ENCODE results near the gene SPPL3.
A peak's percentile ranks its signal among the peaks of the same experiment; 100 is the strongest.
"Not testable (repeated sequence)": the region's sequence is repeated elsewhere in the genome, so short reads cannot be mapped to it uniquely, and the experiment has no call there.

The SPPL3 gene, protein sequence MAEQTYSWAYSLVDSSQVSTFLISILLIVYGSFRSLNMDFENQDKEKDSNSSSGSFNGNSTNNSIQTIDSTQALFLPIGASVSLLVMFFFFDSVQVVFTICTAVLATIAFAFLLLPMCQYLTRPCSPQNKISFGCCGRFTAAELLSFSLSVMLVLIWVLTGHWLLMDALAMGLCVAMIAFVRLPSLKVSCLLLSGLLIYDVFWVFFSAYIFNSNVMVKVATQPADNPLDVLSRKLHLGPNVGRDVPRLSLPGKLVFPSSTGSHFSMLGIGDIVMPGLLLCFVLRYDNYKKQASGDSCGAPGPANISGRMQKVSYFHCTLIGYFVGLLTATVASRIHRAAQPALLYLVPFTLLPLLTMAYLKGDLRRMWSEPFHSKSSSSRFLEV

DNA sequence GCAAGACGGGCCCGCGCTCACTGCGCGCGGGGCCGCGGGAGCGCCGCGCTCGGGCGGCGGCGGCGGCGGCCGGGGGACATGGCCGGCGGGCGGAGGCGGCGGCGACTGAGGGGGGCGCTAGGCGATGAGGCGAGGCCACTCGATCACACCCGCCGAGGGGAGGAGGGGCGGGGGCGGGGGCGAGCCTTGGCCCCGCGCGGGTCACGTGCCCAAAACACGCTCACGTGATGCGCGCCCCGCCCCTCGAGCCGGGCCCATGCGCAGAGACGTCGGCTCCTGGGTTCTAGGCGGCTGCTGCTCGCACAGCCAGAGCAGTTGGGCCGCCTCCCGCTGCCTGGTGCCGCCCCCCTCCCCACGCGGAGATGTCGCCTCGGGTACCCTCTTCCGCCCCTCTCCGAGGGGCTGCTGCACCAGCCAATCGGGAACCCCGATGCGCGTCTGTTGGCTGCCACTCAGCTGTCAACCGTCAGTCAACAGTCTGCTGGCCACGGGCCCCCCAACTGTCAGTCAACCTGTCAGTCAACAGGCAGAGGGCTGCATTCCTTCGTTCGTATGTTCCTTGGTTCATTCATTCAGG is at the start of gene SPPL3:
TSS of gene SPPL3 (minus strand) at position 162 of the 577 bp plus-strand sequence. CDS start 491 bp downstream, outside the sequence.
- DNase-seq (ENCODE audit: low read depth) = peak; percentile 91

DNA sequence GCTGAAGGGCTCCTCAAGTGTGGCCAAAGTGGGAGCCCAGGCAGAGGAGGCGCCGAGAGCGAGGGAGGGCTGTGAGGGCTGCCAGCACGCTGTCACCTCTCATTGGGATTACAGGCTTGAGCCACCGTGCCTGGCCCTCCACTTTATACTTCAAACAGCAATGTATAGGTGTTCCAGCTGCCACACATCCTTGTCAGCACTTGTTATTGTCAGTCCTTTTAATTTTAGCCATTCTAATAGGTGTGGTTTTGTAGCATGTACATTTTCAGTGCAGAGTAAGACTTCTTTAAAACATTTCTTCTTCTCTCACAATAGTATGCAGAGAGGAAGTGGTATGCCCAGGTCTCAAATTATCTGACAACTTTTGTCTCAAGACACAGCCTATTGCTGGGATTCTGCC is 46.6 kb upstream of the SPPL3 start:
- DNase-seq (ENCODE audit: low read depth) = no peak

DNA sequence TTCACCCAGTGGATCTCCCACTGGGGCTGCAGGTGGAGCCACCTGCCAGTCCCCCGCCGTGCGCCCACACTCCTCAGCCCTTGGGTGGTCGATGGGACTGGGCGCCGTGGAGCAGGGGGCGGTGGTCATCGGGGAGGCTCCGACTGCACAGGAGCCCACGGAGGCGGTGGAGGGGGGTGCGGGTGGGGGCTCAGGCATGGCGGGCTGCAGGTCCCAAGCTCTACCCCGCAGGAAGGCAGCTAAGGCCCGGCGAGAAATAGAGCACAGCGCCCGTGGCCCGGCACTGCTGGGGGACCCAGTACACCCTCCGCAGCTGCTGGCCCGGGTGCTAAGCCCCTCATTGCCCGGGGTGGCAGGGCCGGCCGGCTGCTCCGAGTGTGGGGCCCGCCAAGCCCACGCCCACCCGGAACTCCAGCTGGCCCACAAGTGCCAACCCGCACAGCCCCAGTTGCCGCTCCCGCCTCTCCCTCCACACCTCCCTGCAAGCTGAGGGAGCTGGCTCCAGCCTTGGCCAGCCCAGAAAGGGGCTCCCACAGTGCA is 46.2 kb upstream of the SPPL3 start:
- not testable (repeated sequence) for DNase-seq (ENCODE audit: low read depth)

DNA sequence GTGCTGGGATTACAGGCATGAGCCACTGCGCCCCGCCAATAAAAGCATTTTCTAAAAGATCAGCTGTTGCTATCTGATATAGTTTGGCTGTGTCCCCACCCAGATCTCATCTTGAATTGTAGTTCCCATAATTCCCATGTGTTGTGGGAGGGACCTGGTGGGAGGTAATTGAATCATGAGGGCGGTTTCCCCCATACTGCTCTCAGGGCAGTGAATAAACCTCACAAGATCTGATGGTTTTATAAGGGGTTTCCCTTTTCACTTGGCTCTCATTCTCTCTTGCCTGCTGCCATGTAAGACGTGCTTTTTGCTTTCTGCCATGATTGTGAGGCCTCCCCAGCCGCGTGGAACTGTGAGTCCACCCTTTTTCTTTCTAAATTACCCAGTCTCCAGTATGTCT is 41.4 kb upstream of the SPPL3 start:
- not testable (repeated sequence) for DNase-seq (ENCODE audit: low read depth)

DNA sequence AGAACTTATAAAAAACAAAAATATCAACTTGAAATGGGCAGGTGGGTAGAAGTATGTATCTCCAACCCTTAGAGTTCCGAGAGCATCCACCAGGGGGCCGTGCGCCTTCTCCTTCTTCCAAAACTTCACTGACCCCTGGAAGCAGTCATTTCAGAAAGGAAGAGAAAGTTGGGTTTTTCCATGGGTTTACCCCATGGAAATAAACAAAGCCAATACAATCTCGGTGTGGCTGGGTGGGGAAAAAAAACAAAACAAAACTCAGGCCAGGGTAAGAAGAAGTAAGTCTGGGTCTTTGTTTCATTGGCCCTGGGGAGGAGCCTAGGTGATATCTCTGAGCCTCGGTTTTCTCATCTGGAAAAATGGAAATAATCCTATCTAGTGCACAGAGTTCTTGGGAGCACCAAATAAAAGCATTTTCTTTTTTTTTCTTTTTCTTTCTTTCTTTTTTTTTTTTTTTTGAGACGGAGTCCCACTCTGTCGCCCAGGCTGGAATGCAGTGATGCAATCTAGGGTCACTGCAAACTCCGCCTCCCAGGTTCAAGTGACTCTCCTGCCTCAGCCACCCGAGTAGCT is 40.6 kb upstream of the SPPL3 start:
- DNase-seq (ENCODE audit: low read depth) = peak; percentile 40

DNA sequence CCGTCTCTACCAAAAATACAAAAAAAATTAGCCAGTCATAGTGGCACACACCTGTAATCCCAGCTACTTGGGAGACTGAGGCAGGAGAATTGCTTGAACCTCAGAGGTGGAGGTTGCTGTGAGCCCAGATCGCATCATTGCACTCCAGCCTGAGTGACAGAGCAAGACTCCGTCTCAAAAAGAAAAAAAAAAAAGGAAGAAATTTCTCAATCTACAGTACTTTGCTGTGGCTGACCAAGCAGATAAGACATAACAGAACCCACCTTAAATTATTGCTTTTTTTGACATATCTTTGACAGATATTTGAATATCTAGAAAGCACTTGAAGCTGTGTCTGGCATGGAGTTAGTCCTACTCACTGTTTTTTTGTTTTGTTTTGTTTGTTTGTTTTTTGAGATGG is 39.3 kb upstream of the SPPL3 start:
- DNase-seq (ENCODE audit: low read depth) = no peak

DNA sequence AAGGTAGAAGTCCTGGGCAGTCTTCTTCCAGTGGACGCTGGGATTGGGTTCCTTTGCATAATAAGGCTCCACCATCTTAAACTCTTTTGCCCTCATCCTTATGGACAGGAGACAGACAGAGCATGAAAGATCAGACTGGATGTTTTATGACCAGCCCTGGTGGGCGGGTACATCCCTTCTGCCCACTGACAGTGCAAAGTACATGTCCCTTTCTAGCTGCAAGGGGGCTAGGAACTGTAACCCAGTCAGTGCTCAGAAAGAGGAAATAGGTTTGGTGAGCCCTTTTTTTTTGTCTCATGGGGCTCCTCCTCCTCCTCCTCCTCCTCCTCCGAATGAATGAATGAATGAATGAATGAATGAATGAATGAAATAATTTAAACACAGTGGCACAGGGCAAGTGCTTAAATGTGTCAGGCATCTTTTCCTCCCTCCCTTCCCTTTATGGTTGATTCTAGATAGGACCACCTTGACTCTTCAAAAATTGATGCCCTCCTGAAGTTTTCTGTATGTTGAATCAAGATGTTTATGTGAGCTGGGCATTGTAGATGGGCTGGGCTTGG is 37.8 kb upstream of the SPPL3 start:
- DNase-seq (ENCODE audit: low read depth) = no peak

DNA sequence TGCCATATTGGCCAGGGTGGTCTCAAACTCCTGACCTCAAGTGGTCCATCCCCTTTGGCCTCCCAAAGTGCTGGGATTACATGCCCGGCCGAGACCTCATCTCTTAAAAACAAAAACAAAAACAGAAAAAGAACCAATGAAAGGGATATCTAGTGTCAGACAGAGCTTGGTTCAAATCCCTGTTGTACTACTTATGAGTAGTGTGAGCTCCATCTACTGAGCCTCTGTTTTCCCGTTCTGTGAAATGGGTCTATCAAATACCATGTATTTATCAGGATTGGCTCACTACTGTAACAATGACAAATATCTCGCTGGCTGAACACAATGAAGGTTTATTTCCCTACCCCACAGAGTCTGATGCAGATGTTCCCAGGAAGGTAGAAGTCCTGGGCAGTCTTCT is 37.3 kb upstream of the SPPL3 start:
- DNase-seq (ENCODE audit: low read depth) = no peak

DNA sequence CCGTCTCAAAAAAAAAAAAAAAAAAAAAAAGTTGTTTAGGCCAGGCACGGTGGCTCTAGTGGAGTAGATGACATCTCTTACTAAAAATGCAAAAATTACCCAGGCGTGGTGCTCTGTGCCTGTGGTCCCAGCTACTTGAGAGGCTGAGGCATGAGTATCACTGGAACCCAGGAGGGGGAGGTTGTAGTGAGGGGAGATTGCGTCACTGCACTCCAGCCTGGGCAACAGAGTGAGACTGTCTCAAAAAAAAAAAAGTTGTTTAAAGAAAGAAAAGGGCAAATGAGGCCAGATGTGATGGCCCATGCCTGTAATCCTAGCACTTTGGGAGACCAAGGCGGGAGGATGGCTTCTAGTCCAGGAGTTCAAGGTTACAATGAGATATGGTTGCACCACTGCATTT is 36.6 kb upstream of the SPPL3 start:
- no peak for DNase-seq (ENCODE audit: low read depth)

DNA sequence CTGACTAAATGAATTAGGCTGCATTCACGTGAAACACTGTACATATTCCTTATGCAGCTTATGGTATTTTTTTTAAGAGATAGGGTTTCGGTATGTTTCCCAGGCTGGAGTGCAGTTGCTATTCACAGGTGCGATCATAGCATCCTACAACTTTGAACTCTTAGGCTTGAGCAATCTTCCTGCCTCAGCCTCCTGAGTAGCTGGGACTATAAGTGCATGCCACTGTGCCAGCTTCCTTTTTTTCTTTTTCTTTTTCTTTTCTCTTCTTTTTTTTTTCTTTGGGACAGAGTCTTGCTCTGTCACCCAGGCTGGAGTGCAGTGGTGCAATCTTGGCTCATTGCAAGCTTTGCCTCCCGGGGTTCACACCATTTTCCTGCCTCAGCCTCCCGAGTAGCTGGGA is 35.8 kb upstream of the SPPL3 start:
- no peak for DNase-seq (ENCODE audit: low read depth)

DNA sequence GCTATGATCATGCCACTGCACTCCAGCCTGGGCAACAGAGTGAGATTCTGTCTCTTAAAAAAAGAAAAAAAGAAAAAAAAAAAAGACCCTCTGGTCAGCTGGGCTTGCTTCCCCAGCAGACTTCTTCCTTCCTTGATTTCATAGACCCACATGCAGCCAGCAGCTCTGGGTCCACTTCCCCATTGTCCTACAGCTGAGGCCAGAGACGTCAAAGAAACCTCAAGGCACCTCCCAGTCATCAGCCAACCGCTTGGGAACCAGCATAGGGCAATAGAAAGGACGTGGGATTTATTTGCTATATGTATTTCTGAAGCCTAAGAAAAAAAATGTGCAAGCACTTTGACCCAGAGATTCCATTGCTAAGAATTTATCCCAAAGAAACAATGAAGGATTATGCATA is 35.4 kb upstream of the SPPL3 start:
- DNase-seq (ENCODE audit: low read depth) = no peak

DNA sequence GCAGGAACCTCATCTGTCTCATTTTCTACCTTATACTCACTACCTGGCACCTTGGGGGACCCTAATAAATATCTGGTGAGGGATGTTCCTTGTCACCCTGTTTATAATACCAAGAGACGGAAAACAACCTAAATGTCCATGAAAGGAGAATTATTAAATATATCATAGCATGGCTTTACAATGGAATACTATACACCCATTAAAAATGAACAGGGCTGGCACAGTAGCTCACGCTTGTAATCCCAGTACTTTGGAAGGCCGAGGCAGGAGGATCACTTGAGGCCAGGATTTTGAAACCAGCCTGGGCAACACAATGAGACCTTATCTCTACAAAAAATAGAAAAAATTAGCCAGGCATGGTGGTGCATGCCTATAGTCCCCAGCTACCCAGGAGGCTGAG is 34.3 kb upstream of the SPPL3 start:
- no peak for DNase-seq (ENCODE audit: low read depth)

DNA sequence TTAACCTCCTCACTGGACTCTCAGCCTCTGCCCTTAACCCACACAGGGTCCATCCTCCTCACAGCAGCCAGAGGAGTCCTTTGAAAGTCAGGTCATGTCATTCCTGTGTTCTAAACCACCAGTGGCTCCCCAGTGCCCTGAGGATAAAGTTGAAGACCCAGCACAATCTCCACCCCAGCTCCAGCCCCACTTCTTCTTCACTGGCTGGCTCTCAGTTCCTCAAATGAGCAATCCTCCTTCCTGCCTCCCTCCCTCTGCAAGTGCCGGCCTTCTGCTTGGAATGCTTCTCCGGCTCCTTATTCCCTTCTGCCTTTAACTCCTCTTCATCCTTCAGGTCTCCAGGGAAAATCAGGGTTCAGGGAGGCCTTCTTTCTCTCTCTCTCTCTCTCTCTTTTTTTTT is 32.0 kb upstream of the SPPL3 start:
- no peak for DNase-seq (ENCODE audit: low read depth)

DNA sequence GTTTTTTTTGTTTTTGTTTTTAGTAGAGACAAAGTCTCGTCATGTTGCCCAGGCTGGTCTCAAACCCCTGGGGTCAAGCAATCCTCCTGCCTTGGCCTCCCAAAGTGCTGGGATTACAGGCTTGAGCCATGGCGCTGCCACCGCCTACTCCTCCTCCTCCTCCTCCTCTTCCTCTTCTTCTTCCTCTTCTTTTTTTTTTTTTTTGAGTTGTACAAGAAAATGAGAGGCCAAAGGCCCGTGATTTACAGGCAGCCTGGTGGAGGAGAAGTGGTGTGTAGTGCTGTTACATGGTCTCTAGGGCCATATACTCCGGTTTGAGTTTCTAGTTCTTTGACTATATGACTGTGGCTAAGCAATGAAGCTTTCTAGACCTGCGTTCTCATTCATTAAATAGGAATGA is 29.6 kb upstream of the SPPL3 start:
- DNase-seq (ENCODE audit: low read depth) = no peak

DNA sequence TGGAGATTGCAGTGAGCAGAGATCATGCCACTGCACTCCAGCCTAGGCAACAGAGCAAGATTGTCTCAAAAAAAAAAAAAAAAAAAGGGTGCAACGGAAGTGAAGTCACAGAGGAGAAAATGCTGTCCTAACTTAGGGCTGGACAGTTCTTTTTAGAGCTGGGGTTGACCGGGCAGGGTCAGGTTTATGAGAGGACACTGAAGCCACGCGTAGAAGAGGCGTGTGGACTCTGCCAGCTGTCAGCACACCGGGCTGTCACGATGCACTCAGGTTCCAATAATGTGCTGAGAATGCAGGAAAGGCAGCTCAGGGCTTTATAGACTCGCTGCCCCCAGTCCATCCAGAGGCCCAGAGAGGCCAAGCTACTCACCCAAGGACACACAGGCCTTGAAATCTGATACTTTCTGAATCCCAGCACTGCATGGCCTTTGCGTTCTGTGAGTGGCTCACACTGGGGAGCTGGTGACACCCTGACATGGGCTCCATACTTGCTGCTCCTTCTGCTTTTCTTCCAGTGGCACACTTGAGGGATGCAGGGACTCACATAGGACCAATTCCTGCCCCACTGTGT is 28.9 kb upstream of the SPPL3 start:
- no peak for DNase-seq (ENCODE audit: low read depth)

DNA sequence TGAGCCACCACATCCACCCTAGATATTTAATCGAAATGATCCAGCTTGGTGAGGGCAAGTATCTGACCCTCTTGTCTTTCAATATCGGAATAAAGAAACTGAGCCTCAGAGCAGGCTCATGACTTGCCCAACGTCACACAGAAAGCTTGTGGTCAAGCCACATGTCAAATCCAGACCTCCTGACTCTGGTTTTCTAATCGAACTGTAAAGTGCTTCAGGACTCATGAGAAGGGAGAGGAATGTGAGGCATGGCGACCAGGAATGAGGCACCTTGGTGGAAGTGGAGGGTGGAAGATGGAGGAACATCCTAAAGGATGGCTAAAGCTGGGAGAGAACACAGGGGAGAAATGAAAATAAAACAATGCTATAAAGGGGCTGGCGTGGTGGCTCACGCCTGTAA is 27.9 kb upstream of the SPPL3 start:
- DNase-seq (ENCODE audit: low read depth) = no peak

DNA sequence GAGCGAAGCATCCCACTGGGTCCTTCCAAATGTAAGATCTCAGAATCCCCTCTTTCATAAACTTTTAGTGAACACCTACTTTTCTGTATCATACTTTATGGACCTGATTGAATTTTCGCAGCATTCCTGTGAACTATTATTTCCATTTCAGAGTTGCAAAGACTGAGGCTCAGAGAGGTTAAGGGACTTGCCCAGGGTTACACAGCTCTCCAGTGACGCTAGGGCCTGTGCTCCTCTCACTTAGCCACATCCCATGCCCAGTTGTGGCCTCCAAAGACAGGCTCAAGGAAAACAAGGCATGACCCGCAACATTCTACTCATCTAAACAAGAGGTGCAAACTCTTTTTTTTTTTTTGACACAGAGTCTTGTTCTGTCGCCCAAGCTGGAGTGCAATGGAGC is 25.9 kb upstream of the SPPL3 start:
- no peak for DNase-seq (ENCODE audit: low read depth)

DNA sequence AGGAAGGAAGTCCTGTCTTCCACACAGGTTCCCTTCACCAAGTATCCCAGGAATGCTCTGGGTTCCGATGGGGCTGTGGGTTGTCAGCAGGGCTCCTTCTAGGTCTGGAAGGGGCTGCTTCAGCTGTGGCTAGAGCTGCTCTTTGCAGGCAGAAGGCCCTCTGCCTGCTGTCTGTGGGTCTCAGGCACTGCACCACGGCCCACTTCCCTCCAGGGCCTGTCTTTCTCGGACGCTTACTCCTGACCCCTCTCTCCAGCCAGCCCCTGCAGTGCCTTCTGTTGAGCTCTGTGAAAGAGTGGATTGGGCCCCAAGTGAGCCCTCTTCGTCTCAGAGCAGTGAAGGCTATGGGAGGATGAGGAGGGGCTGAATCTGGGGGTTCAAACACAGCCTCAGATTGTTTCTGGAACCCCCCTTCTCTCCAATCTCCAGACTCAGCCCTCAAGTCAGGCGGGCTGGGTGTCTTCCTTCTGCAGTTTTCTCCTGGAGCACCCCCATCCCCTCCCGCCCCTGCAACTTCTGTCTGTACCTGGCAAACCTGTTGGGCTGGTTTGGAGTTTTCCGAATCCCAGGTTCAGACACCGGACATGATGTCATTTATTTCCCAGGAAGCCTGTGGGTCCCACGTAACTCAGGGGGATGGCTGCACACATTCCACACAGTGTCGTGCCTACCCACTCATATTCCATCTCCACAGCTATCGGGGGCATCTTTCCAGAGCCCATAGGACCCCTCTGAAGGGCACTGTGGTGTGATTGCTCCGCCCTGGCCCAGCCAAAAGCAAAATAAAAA is 24.9 kb upstream of the SPPL3 start:
- DNase-seq (ENCODE audit: low read depth) = no peak

DNA sequence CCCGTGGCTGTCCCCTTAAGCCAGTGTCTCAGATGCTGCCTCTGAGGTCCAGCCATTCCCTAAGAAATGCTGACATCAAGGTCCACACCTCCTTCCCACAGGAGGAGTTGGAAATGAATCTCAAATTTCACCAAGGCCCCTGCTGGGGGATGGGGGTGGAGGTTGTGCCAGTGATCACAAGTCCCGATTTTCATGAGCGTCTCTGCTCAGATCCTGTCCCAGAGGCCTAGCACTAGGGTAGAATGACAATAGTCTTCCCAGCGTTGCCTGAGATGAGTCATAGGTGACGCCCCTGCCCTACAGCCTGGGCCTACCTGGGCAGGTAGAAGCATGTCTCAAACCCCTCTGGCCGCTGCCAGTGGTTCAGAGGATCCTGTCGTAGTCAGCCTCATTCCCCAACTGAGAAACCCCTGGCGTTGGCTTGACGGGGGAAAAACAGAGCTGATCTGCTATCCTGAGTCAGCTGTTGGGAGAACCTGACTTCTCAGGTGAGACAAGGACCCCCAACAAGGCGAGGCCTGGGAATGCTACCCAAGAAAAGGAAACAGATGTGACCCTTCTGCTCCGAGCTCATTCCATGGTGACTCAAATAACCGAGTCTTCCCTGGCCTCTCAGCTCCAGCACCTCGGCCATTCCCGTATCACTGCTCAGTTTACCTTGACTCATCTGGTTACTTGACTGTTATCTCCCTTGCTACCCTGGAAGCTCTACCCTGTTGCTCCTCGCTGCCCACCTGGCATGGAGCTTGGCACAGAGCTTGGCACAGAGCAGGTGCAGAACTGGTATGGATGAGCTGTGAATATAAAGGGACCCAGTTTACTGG is 21.8 kb upstream of the SPPL3 start:
- no peak for DNase-seq (ENCODE audit: low read depth)

DNA sequence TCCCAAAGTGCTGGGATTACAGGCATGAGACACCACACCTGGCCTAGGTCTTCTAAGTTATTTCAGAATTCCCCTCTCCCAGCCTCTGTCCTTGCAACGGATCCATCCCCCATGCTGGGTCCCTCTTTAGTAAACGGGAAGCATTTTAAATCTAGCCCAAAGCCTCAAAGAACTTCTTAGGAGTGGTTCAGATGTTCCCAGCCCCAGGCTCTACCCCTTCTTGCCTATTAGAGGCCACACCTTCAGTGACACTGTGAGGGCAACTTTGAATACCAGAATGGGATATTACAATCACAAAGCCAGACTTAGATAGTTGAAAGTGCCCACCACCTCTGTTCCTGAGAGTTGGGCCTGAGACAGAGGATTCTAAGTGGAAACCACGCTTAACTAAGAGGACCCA is 18.1 kb upstream of the SPPL3 start:
- no peak for DNase-seq (ENCODE audit: low read depth)

DNA sequence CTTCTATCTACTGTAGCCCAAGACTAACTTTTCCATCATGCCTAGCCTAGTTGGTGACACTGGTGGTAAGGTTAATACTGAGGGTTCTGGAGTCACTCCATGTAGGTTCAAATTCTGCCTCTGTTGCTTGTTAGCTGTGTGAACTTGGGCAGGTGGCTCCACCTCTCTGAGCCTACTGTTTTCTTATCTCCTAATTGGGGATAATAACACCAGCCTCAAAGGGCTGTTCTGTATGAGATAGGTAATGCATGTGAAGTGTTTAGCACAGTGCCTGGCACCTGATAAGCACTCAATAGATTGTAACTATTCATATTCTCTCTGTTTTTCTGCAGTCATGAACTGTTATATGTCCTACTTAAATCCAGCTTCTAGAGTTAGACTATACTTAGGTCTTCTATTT is 17.5 kb upstream of the SPPL3 start:
- DNase-seq (ENCODE audit: low read depth) = no peak

Data from activated gamma-delta T cell treated with anti-CD3 and anti-CD28 coated beads, Interleukin-2, amount 50 U/mL, for 16 hours (primary cell).